ENCODE data around the gene CYFIP1. TPM values are rescaled to one million over a fixed set of nuclear protein-coding genes. Genes with fewer than 3 reads are reported as not detected.
A peak's percentile ranks its signal among the peaks of the same experiment; 100 is the strongest.

CYFIP1 gene
- total and polyA plus RNA-seq, 2 of the 13 experiments (the other 11 are each of a cell fraction or from before 2014, with no cell fraction given), result 38.1 to 58.3 TPM

GRCh38 chr15:22980189-22981050, at the start of gene CYFIP1 (continued):
- TF ChIP-seq TMF1 (CRISPR knock-in tag; IDR thresholded peaks at IDR 0.05; ENCODE audit: low read depth), result no peak
- no peak for TF ChIP-seq ZNF790 (CRISPR knock-in tag; IDR thresholded peaks at IDR 0.05; ENCODE audit: borderline replicate concordance)
- no peak for TF ChIP-seq FUBP1 (CRISPR knock-in tag; IDR thresholded peaks at IDR 0.05; ENCODE audit: borderline replicate concordance)
- TF ChIP-seq CCAR2 (optimal IDR thresholded peaks at IDR 0.05; ENCODE audit: low read depth, low read length), result no peak
- TF ChIP-seq ATF4 (CRISPR knock-in tag; IDR thresholded peaks at IDR 0.05), result no peak
- 0 out of 2 replicates have a peak, but pooled peaks have one; percentile 54 for TF ChIP-seq ZBTB38 (CRISPR knock-in tag; IDR thresholded peaks at IDR 0.05)
- no peak for TF ChIP-seq U2AF2 (IDR thresholded peaks at IDR 0.05; ENCODE audit: low read depth, low read length)
- TF ChIP-seq BORCS8-MEF2B (CRISPR knock-in tag; IDR thresholded peaks at IDR 0.05), result no peak
- TF ChIP-seq GATAD2A (CRISPR knock-in tag; IDR thresholded peaks at IDR 0.05), result no peak
- no peak for TF ChIP-seq RNF2 (conservative IDR thresholded peaks at IDR 0.05; ENCODE audit: low read depth)
- peak; percentile 68 for TF ChIP-seq UBTF (CRISPR knock-in tag; IDR thresholded peaks at IDR 0.05)
- TF ChIP-seq ZNF180 (CRISPR knock-in tag; IDR thresholded peaks at IDR 0.05; ENCODE audit: borderline replicate concordance, low read depth), result no peak
- TF ChIP-seq ESRRA (CRISPR knock-in tag; IDR thresholded peaks at IDR 0.05; ENCODE audit: low read depth), result no peak
- peak; percentile 22; the same call in 1 of the 2 replicates for TF ChIP-seq ZNF556 (CRISPR knock-in tag; IDR thresholded peaks at IDR 0.05; ENCODE audit: borderline replicate concordance)
- TF ChIP-seq ZNF839 (CRISPR knock-in tag; IDR thresholded peaks at IDR 0.05; ENCODE audit: borderline replicate concordance), result no peak
- peak; percentile 40 for TF ChIP-seq CBX1 (IDR thresholded peaks at IDR 0.05; ENCODE audit: low read depth)
- no peak for TF ChIP-seq ZNF546 (CRISPR knock-in tag; conservative IDR thresholded peaks at IDR 0.05)
- TF ChIP-seq TARDBP (CRISPR knock-in tag; IDR thresholded peaks at IDR 0.05), result no peak
- TF ChIP-seq MED13 (CRISPR knock-in tag; IDR thresholded peaks at IDR 0.05), result no peak
- peak; percentile 43; the same call in 1 of the 2 replicates for TF ChIP-seq ETV5 (CRISPR knock-in tag; IDR thresholded peaks at IDR 0.05; ENCODE audit: borderline replicate concordance)
- no peak for TF ChIP-seq ZNF552 (CRISPR knock-in tag; IDR thresholded peaks at IDR 0.05; ENCODE audit: borderline replicate concordance)
- 0 out of 2 replicates have a peak, but pooled peaks have one; percentile 12 for TF ChIP-seq ZNF441 (CRISPR knock-in tag; IDR thresholded peaks at IDR 0.05; ENCODE audit: borderline replicate concordance)
- peak; percentile 17; the same call in 1 of the 2 replicates for TF ChIP-seq REPIN1 (CRISPR knock-in tag; IDR thresholded peaks at IDR 0.05; ENCODE audit: borderline replicate concordance, low read depth)
